H9 (cell line): ENCODE measurements around the gene LARP4B. TPM values are rescaled to one million over a fixed set of nuclear protein-coding genes. Genes with fewer than 3 reads are reported as not detected.
A peak's percentile ranks its signal among the peaks of the same experiment; 100 is the strongest.

ENCODE experiments used
- DNase-seq: peaks from one replicate; pipeline ENCODE4 v3.0.0-alpha.2; 2017
- H2AFZ ChIP-seq: one replicate; pipeline ENCODE4 v1.6.1; 2013; ENCODE audit warnings: mild to moderate bottlenecking, low read length, control low read depth, moderate library complexity
- H2AK5ac ChIP-seq: 2 replicates; pipeline ENCODE4 v1.6.1; 2013; ENCODE audit warnings: low read length, control low read depth, mixed read lengths; ENCODE audit not compliant: insufficient read length
- H2BK120ac ChIP-seq: one replicate; pipeline ENCODE4 v1.6.1; 2013; ENCODE audit warnings: low read depth, mild to moderate bottlenecking, low read length, control low read depth, inconsistent platforms; ENCODE audit not compliant: poor library complexity, severe bottlenecking
- H2BK12ac ChIP-seq: 2 replicates; pipeline ENCODE4 v1.6.1; 2013; ENCODE audit warnings: low read length, control low read depth, mixed read lengths, low read depth; ENCODE audit not compliant: insufficient read length
- H2BK15ac ChIP-seq: 2 replicates; pipeline ENCODE4 v1.6.1; 2013; ENCODE audit warnings: low read depth, low read length, control low read depth
- H2BK20ac ChIP-seq: one replicate; pipeline ENCODE4 v1.6.1; 2013; ENCODE audit warnings: low read depth, mild to moderate bottlenecking, low read length, control low read depth, inconsistent platforms; ENCODE audit not compliant: poor library complexity, severe bottlenecking
- H2BK5ac ChIP-seq: 2 replicates; pipeline ENCODE4 v1.6.1; 2013; ENCODE audit warnings: low read length, control low read depth, mixed read lengths; ENCODE audit not compliant: insufficient read length
- H3K14ac ChIP-seq: 2 replicates; pipeline ENCODE4 v1.6.1; 2013; ENCODE audit warnings: low read length, control low read depth; ENCODE audit not compliant: insufficient read depth
- H3K18ac ChIP-seq: 2 replicates; pipeline ENCODE4 v1.6.1; 2013; ENCODE audit warnings: low read depth, mild to moderate bottlenecking, mixed read lengths, low read length, control low read depth; ENCODE audit not compliant: insufficient read length
- H3K23ac ChIP-seq: 2 replicates; pipeline ENCODE4 v1.6.1; 2013; ENCODE audit warnings: low read length, control low read depth, mixed read lengths, low read depth; ENCODE audit not compliant: insufficient read length
- H3K23me2 ChIP-seq: 2 replicates; pipeline ENCODE4 v1.6.1; 2013; ENCODE audit warnings: low read depth, mild to moderate bottlenecking, mixed read lengths, low read length, control low read depth; ENCODE audit not compliant: insufficient read length, poor library complexity, severe bottlenecking
- H3K27ac ChIP-seq: 2 replicates; pipeline ENCODE4 v1.5.1; 2013; ENCODE audit warnings: low read length, control low read depth, mixed read lengths, low read depth; ENCODE audit not compliant: insufficient read length
- H3K27me3 ChIP-seq: 2 replicates; pipeline ENCODE4 v1.6.1; 2013; ENCODE audit warnings: low read length, control low read depth, inconsistent platforms; ENCODE audit not compliant: insufficient read depth
- H3K4ac ChIP-seq: 2 replicates; pipeline ENCODE4 v1.6.1; 2013; ENCODE audit warnings: low read depth, mild to moderate bottlenecking, control low read depth, inconsistent platforms, low read length, moderate library complexity
- H3K4me1 ChIP-seq: 2 replicates; pipeline ENCODE4 v1.6.1; 2013; ENCODE audit warnings: low read length, control low read depth, inconsistent platforms; ENCODE audit not compliant: insufficient read depth
- H3K4me2 ChIP-seq: 2 replicates; pipeline ENCODE4 v1.6.1; 2013; ENCODE audit warnings: low read length, control low read depth, mixed read lengths; ENCODE audit not compliant: insufficient read length, insufficient read depth
- H3K56ac ChIP-seq: 2 replicates; pipeline ENCODE4 v1.6.1; 2013; ENCODE audit warnings: low read depth, mild to moderate bottlenecking, mixed read lengths, low read length, control low read depth; ENCODE audit not compliant: insufficient read length
- H3K79me1 ChIP-seq: 2 replicates; pipeline ENCODE4 v1.6.1; 2013; ENCODE audit warnings: low read depth, mild to moderate bottlenecking, moderate library complexity, low read length, control low read depth, inconsistent platforms; ENCODE audit not compliant: insufficient read depth, poor library complexity, severe bottlenecking
- H3K79me2 ChIP-seq: 2 replicates; pipeline ENCODE4 v1.6.1; 2013; ENCODE audit warnings: low read length, control low read depth, inconsistent platforms; ENCODE audit not compliant: insufficient read depth
- H3K9ac ChIP-seq: 2 replicates; pipeline ENCODE4 v1.6.1; 2013; ENCODE audit warnings: low read length, control low read depth, mixed read lengths; ENCODE audit not compliant: insufficient read length; ENCODE audit errors: extremely low read depth
- H3K9me3 ChIP-seq: one replicate; pipeline ENCODE4 v1.6.1; 2013; ENCODE audit warnings: low read depth, low read length, inconsistent platforms; ENCODE audit not compliant: control insufficient read depth
- H3T11ph ChIP-seq: one replicate; pipeline ENCODE4 v1.6.1; 2013; ENCODE audit warnings: mild to moderate bottlenecking, low read length, control low read depth, inconsistent platforms
- H4K20me1 ChIP-seq: one replicate; pipeline ENCODE4 v1.6.1; 2013; ENCODE audit not compliant: control insufficient read depth, insufficient read length, insufficient read depth
- H4K5ac ChIP-seq: 2 replicates; pipeline ENCODE4 v1.6.1; 2013; ENCODE audit warnings: low read depth, mild to moderate bottlenecking, mixed read lengths, low read length, control low read depth; ENCODE audit not compliant: insufficient read length
- H4K8ac ChIP-seq: replicated peaks from 2 replicates; pipeline ENCODE4 v1.6.1; 2013; ENCODE audit warnings: low read length, control low read depth, mixed read lengths, low read depth; ENCODE audit not compliant: insufficient read length
- H4K91ac ChIP-seq: 2 replicates; pipeline ENCODE4 v1.6.1; 2013; ENCODE audit warnings: low read depth, mild to moderate bottlenecking, moderate library complexity, mixed read lengths, low read length, control low read depth; ENCODE audit not compliant: insufficient read length
- H3K27ac Mint-ChIP-seq, 3 experiments: 2 replicates in 2 of 3; 3 replicates in 1 of 3; pipeline ENCODE4 v1.8.0; 2020 to 2021; ENCODE audit warnings: mixed read lengths in 3 of 3, mild to moderate bottlenecking in 1 of 3, moderate library complexity in 1 of 3
- H3K27me3 Mint-ChIP-seq: 2 replicates; pipeline ENCODE4 v1.8.0; 2021; ENCODE audit warnings: low read depth, mild to moderate bottlenecking, moderate library complexity, mixed read lengths
- H3K36me3 Mint-ChIP-seq, 3 experiments: 2 replicates in 2 of 3; 3 replicates in 1 of 3; pipeline ENCODE4 v1.8.0; 2020 to 2021; ENCODE audit warnings: low read depth in 3 of 3, mixed read lengths in 3 of 3; ENCODE audit not compliant: insufficient read depth in 1 of 3
- H3K4me1 Mint-ChIP-seq, 2 experiments: 2 replicates each; pipeline ENCODE4 v1.8.0; 2020; ENCODE audit warnings: mixed read lengths in 2 of 2
- H3K4me3 Mint-ChIP-seq, 2 experiments: 2 replicates in 1 of 2; 3 replicates in 1 of 2; pipeline ENCODE4 v1.8.0; 2020 to 2021; ENCODE audit warnings: mild to moderate bottlenecking in 2 of 2, mixed read lengths in 2 of 2, moderate library complexity in 1 of 2
- H3K9me3 Mint-ChIP-seq, 2 experiments: 2 replicates in 1 of 2; 3 replicates in 1 of 2; pipeline ENCODE4 v1.8.0; 2020; ENCODE audit warnings: mild to moderate bottlenecking in 2 of 2, mixed read lengths in 2 of 2, moderate library complexity in 1 of 2
- CTCF ChIP-seq: fragments of 200-600 bp; sonication (generic); conservative IDR thresholded peaks from 3 replicates; pipeline ENCODE4 v1.8.0; 2021; ENCODE audit warnings: antibody characterized with exemption, mild to moderate bottlenecking
- WGBS: extraction: QIAGEN DNeasy Blood & Tissue Kit; methylation state at CpG from one replicate; pipeline ENCODE4 v1.1.7; 2013; ENCODE audit warnings: missing lambda C conversion rate, low lambda C conversion rate, mixed read lengths; ENCODE audit not compliant: insufficient read length; ENCODE audit errors: extremely low coverage; 5-methylcytosine and 5-hydroxymethylcytosine counted together
- total RNA-seq: library from RNA; stranded (reverse); gene quantifications from 2 replicates; pipeline ENCODE4 v1.2.1, GENCODE V29; 2021

LARP4B gene
- total RNA-seq, 1 experiment from 2014 or later = 88.9 TPM

- H3K23me2 ChIP-seq = no peaks in the 10 kb centered on the region
- no peak overlapping the region for H2BK5ac ChIP-seq
- no CpG with 5 or more reads among the region's 2 CpGs for WGBS
- Mint-ChIP-seq H3K4me1 (no peaks in the 10 kb centered on the region), H3K27ac (peak overlapping the region in 1 of 3 experiments; percentile 32; a peak in 1 of 7 replicates), H3K9me3 (no peaks in the 10 kb centered on the region), H3K36me3 (peaks cover 8 to 75% (median 48%) of the 10 kb centered on the region in 3 experiments; a peak in 6 of 7 replicates), H3K4me3 (no peak overlapping the region), H3K27me3 (no peaks in the 10 kb centered on the region)
- no peak overlapping the region for H3K9ac ChIP-seq
- peaks cover 3% of the 10 kb centered on the region; the same call in 1 of the 2 replicates for H3K79me2 ChIP-seq
- H2BK12ac ChIP-seq = no peak overlapping the region
- H3K23ac ChIP-seq = no peak overlapping the region
- no peak overlapping the region for H2BK120ac ChIP-seq
- no peak overlapping the region for H4K8ac ChIP-seq
- no peak overlapping the region for H3T11ph ChIP-seq
- H2BK20ac ChIP-seq = no peak overlapping the region
- H3K18ac ChIP-seq = no peak overlapping the region
- H2BK15ac ChIP-seq = no peak overlapping the region
- no peaks in the 10 kb centered on the region for H3K9me3 ChIP-seq
- peaks cover 5% of the 10 kb centered on the region for H3K79me1 ChIP-seq
- no peak overlapping the region for H3K27ac ChIP-seq
- no peak overlapping the region for H4K91ac ChIP-seq
- H3K56ac ChIP-seq = no peak overlapping the region
- H3K27me3 ChIP-seq = no peaks in the 10 kb centered on the region
- DNase-seq = no peak
- H3K4me1 ChIP-seq = no peaks in the 10 kb centered on the region
- H2AFZ ChIP-seq = no peak overlapping the region
- no peak overlapping the region for H3K14ac ChIP-seq
- no peaks in the 10 kb centered on the region for H4K20me1 ChIP-seq
- no peak for TF ChIP-seq CTCF
- H2AK5ac ChIP-seq = no peak overlapping the region
- H3K4ac ChIP-seq = no peak overlapping the region
- no peak overlapping the region for H4K5ac ChIP-seq
- H3K4me2 ChIP-seq = no peak overlapping the region
Measured at GRCh38 chr10:876438-876837, 55.1 kb downstream of the LARP4B start.
